Kidney (tissue), 14 donors: ENCODE measurements around the gene PRR35. TPM values are rescaled to one million over a fixed set of nuclear protein-coding genes. Genes with fewer than 3 reads are reported as not detected.
A peak's percentile ranks its signal among the peaks of the same experiment; 100 is the strongest.

Source experiments
- DNase-seq, 5 donors: peaks; one replicate each; pipeline ENCODE4 v3.0.0-alpha.2; 2013 to 2020
- FAIRE-seq: peaks from 2 replicates; lab custom pipeline; 2012; peaks lifted over from hg19 to GRCh38; lab: Jason Lieb, UNC
- H3K27ac ChIP-seq, 2 donors: one replicate each; pipeline ENCODE4 v1.7.0; 2013; ENCODE audit warnings: low read depth in 2 of 2, low read length in 2 of 2, inconsistent platforms in 1 of 2
- H3K27me3 ChIP-seq: one replicate; pipeline ENCODE4 v1.7.1; 2013; ENCODE audit warnings: low read length, inconsistent platforms; ENCODE audit not compliant: control insufficient read depth, insufficient read depth
- H3K36me3 ChIP-seq, 3 donors: one replicate each; pipeline versions ENCODE4 v1.7.0 to v1.7.1; 2013; ENCODE audit warnings: low read length in 3 of 3, control low read depth in 1 of 3, inconsistent platforms in 1 of 3; ENCODE audit not compliant: insufficient read depth in 3 of 3, control insufficient read depth in 2 of 3
- H3K4me1 ChIP-seq, 3 donors: one replicate each; pipeline versions ENCODE4 v1.7.0 to v1.7.1; 2013; ENCODE audit warnings: low read length in 3 of 3, inconsistent platforms in 1 of 3, low read depth in 1 of 3; ENCODE audit not compliant: control insufficient read depth in 2 of 3, insufficient read depth in 2 of 3
- H3K4me3 ChIP-seq, 3 donors: one replicate each; pipeline versions ENCODE4 v1.7.0 to v1.8.1; 2013; ENCODE audit warnings: low read length in 3 of 3, control low read depth in 1 of 3, inconsistent platforms in 1 of 3
- H3K9ac ChIP-seq, 3 donors: one replicate each; pipeline versions ENCODE4 v1.7.0 to v1.7.1; 2013; ENCODE audit warnings: low read length in 3 of 3, control low read depth in 1 of 3, inconsistent platforms in 1 of 3
- H3K9me3 ChIP-seq, 3 donors: one replicate each; pipeline versions ENCODE4 v1.7.0 to v1.7.1; 2013; ENCODE audit warnings: low read length in 3 of 3, control low read depth in 1 of 3, inconsistent platforms in 1 of 3; ENCODE audit not compliant: control insufficient read depth in 2 of 3, insufficient read depth in 1 of 3
- intact Hi-C: fragments of 100-400 bp; cut with DNase I; formaldehyde crosslinking; loops from one replicate; pipeline ENCODE4 v1.11.1; 2022
- polyA plus RNA-seq: library from polyadenylated mRNA; stranded (reverse); fragments of 350-450 nt; fragmentation: Illumina TruSeq; extraction: RNeasy Lipid Tissue Mini Kit (QIAGEN cat#74804); gene quantifications from one replicate; pipeline ENCODE4 v1.2.3, GENCODE V29; 2014; ENCODE audit warnings: low read depth, low replicate concordance; ENCODE audit not compliant: insufficient read depth
- total RNA-seq: library from RNA; stranded (reverse); fragmentation: NEBNext Ultra II Directional; extraction: Animal tissue kit (Norgen Biotek cat#: 25700); gene quantifications from one replicate; pipeline ENCODE4 v1.2.1, GENCODE V29; 2021
- TF ChIP-seq, protein P1 (sequence below): IDR thresholded peaks from 3 replicates; pipeline ENCODE4 v1.5.1; 2012; ENCODE audit warnings: mild to moderate bottlenecking, moderate library complexity, borderline replicate concordance; ENCODE audit not compliant: insufficient read depth; ENCODE audit errors: extremely low read depth
- donor health status: control.
- donor health status: control.
- donor health status: control.
- donor health status: control.
- donor health status: control.
- donor health status: DM: yes; HTN: yes; CAD: no.
- donor health status: Normal renal cell carcinoma (clear cell type).

PRR35 gene
- total and polyA plus RNA-seq, 2 donors from 2014 or later = 1.8 to 24.4 TPM

DNA sequence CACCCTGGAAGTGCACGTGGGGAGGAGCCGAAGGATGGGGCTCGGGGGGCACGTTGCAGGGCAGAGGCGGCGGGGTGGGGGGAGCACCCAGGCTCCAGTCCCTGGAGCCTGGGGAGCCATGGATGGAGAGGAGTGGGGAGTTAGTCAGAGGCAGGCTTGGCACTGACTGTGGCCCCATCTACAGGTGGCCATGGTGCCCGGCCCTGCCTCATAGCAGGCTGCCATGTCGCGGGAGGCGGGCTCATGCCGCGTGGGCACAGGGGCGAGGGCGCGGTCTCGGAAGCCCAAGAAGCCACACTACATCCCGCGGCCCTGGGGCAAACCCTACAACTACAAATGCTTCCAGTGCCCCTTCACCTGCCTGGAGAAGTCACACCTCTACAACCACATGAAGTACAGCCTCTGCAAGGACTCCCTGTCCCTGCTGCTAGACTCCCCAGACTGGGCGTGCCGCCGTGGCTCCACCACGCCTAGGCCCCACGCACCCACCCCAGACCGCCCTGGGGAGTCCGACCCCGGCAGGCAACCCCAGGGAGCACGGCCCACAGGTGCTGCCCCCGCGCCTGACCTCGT lies 3.0 kb downstream of the PRR35 start:
- DNase-seq (no peak), FAIRE-seq (no peak)
- Histone ChIP-seq H3K27me3 (peaks cover 8% of the 10 kb centered on the region), H3K36me3 (no peaks in the 10 kb centered on the region), H3K9ac (no peak overlapping the region), H3K27ac (no peak overlapping the region), H3K4me1 (peaks cover 0 to 44% (median 3%) of the 10 kb centered on the region in 3 donors), H3K4me3 (no peak overlapping the region), H3K9me3 (no peaks in the 10 kb centered on the region)
- TF ChIP-seq, protein P1, sequence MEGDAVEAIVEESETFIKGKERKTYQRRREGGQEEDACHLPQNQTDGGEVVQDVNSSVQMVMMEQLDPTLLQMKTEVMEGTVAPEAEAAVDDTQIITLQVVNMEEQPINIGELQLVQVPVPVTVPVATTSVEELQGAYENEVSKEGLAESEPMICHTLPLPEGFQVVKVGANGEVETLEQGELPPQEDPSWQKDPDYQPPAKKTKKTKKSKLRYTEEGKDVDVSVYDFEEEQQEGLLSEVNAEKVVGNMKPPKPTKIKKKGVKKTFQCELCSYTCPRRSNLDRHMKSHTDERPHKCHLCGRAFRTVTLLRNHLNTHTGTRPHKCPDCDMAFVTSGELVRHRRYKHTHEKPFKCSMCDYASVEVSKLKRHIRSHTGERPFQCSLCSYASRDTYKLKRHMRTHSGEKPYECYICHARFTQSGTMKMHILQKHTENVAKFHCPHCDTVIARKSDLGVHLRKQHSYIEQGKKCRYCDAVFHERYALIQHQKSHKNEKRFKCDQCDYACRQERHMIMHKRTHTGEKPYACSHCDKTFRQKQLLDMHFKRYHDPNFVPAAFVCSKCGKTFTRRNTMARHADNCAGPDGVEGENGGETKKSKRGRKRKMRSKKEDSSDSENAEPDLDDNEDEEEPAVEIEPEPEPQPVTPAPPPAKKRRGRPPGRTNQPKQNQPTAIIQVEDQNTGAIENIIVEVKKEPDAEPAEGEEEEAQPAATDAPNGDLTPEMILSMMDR = no peak
- intact Hi-C loops = no loop called here

DNA sequence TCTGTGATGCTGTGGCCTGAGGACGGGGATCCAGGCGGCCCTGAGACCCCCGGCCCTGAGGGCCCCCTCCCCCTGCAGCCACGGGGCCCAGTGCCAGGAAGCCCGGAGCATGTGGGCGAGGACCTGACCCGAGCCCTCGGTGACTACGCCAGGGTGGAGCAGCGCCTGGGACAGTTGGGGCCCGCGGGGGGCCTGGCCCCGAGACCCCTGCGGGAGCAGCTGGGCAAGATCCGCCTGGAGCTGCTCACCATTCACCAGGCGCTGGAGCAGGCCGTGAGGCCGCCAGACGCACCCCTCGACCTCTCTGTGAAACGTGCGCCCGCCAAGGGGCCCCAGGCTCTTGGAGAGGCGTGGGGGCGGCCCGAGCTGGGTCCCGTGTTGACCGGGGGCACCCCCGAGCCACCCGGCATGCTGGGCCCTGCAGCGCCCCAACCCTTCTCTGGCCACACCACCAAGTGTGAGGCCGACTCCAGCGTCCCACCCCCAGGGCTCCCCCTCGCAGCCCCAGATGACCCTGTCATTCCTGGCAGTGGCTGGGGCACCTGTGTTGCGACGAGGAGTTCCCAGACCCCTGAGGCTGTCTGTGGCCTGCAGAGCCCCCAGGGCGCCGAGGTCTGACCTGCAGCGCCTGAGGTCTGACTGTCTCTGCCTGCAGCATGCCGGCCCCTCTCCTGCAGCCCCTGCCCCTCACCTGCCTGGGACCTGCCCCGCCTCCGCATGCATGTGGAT lies 4.7 kb downstream of the PRR35 start:
- DNase-seq (peak in 1 of 5 donors; percentile 78), FAIRE-seq (no peak)
- peaks cover 0 to 46% (median 0%) of the 10 kb centered on the region in 3 donors for H3K4me1 ChIP-seq
- no peaks in the 10 kb centered on the region for H3K36me3 ChIP-seq
- H3K4me3 ChIP-seq = no peak overlapping the region
- H3K27me3 ChIP-seq = peaks cover 8% of the 10 kb centered on the region
- TF ChIP-seq, protein P1 = no peak
- no peak overlapping the region for H3K9ac ChIP-seq
- H3K9me3 ChIP-seq = no peaks in the 10 kb centered on the region
- intact Hi-C loops = no loop called here
- peak overlapping the region; percentile 75 to 83 for H3K27ac ChIP-seq

DNA sequence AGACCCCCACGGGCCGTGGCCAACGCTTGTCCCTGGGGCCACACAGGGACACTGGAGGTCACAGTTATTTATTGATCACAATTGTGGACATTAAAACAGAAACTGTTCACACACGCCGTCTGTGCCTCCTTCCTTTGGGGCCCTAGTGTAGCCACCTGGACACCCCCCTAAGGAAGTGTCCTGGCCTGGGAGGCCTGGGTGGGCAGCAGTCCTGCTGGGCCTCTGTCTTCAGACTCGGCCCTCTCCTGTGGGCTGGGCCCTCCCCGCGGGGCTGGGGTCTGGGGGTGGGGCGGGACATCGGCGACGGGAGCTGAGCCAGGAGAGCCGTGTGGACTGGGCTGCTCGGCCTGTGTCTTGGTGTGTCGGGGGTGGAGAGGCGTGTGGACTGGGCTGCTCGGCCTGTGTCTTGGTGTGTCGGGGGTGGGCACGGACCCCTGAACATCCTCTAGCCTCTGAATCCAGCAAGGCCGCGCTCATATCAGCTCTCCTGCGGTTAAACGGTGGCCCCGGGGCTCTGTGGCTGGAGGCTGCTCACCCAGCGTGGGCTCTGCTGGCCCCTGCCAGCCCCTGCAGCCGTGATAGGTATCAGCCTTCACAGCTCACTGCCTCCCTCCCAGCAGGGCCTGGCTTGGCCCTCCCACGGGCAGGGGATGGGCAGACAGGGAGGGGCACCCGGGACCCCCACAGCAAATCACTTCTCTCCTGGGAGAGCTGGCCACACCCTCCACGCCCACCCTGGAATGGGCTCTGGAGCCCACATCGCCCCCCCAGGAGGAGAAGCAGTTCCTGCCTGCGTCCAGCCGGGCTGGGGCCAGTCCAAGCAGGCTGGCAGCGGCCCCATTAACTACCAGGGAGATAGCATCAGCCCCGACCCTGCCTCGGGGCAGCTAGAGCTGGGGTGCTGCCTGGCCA lies 5.5 kb downstream of the PRR35 start:
- TF ChIP-seq, protein P1 = no peak
- Histone ChIP-seq H3K4me1 (peaks cover 0 to 48% (median 0%) of the 10 kb centered on the region in 3 donors), H3K36me3 (no peaks in the 10 kb centered on the region), H3K9me3 (no peaks in the 10 kb centered on the region), H3K9ac (no peak overlapping the region), H3K27ac (peak overlapping the region; percentile 75 to 83), H3K27me3 (peaks cover 8% of the 10 kb centered on the region), H3K4me3 (no peak overlapping the region)
- peak; percentile 92 to 96 (median 94) for DNase-seq
- no peak for FAIRE-seq
- intact Hi-C loops = no loop called here
